Upper lobe of left lung (tissue), 6 donors: Measurements from ENCODE around the gene SDCCAG8. TPM values are rescaled to one million over a fixed set of nuclear protein-coding genes. Genes with fewer than 3 reads are reported as not detected.

Source experiments
- ATAC-seq, 2 donors: fragments of 200-7000 bp; cut with Tn5 transposase; one replicate each; pipeline ENCODE4 v1.9.1; 2022; ENCODE audit warnings: mild to moderate bottlenecking in 2 of 2, moderate library complexity in 2 of 2; ENCODE audit not compliant: low FRiP score in 2 of 2
- DNase-seq, 2 donors: peaks; one replicate each; pipeline ENCODE4 v3.0.0-alpha.2; 2019 to 2020
- H3K27ac ChIP-seq, 4 donors: fragments of 200-600 bp; sonication (generic); one replicate each; pipeline ENCODE4 v1.5.1; 2016 to 2019
- H3K27me3 ChIP-seq, 4 donors: fragments of 200-600 bp; sonication (generic); one replicate each; pipeline ENCODE4 v1.5.1; 2017 to 2019
- H3K36me3 ChIP-seq, 4 donors: fragments of 200-600 bp; sonication (generic); one replicate each; pipeline ENCODE4 v1.5.1; 2016 to 2019
- H3K4me1 ChIP-seq, 4 donors: fragments of 200-600 bp; sonication (generic); one replicate each; pipeline ENCODE4 v1.5.1; 2018 to 2019
- H3K4me3 ChIP-seq, 4 donors: fragments of 200-600 bp; sonication (generic); one replicate each; pipeline ENCODE4 v1.5.1; 2017 to 2019; ENCODE audit warnings: mild to moderate bottlenecking in 2 of 4, moderate library complexity in 1 of 4
- H3K9me3 ChIP-seq, 4 donors: fragments of 200-600 bp; sonication (generic); one replicate each; pipeline ENCODE4 v1.5.1; 2018 to 2019
- EP300 ChIP-seq, 4 donors: sonication (generic); formaldehyde crosslinking; IDR thresholded peaks; one replicate each; pipeline ENCODE4 v1.5.1; 2017; ENCODE audit warnings: antibody characterized with exemption in 4 of 4, control low read depth in 2 of 4
- POLR2A ChIP-seq, 4 donors: fragments of 450-650 bp; IDR thresholded peaks; one replicate each; pipeline ENCODE4 v1.5.1; 2016 to 2017; ENCODE audit warnings: antibody characterized with exemption in 4 of 4, mild to moderate bottlenecking in 2 of 4
- POLR2AphosphoS5 ChIP-seq, 2 donors: sonication (generic); formaldehyde crosslinking; IDR thresholded peaks; one replicate each; pipeline ENCODE4 v1.5.1; 2017; ENCODE audit warnings: antibody characterized with exemption in 2 of 2
- WGBS, 2 donors: methylation state at CpG; one replicate each; pipeline ENCODE4 v1.1.5; 2017 to 2018; 5-methylcytosine and 5-hydroxymethylcytosine counted together
- total RNA-seq, 6 donors: library from RNA; depleted of rRNA in 4 of 6; stranded (reverse); fragments of >200 nt in 4 of 6; gene quantifications; one replicate each; pipeline versions ENCODE4 v1.1.0 to v1.2.1, GENCODE V29; 2016 to 2021
- TF ChIP-seq, protein P1 (sequence below), 6 experiments: fragments of 450-650 bp in 4 of 6; fragments of 200-600 bp in 2 of 6; sonication (generic) in 2 of 6; IDR thresholded peaks; one replicate each; pipeline ENCODE4 v1.5.1; 2016 to 2019; ENCODE audit warnings: antibody characterized with exemption in 6 of 6
- donor health status: DM: no; HTN: no; CAD: no; lungs with moderate emphysema.
- donor health status: DM: no; HTN: yes; CAD: no; lungs with severe emphysema.

The SDCCAG8 gene
- total RNA-seq, 6 donors from 2014 or later: 52.5 to 295 (median 95.2) TPM

DNA sequence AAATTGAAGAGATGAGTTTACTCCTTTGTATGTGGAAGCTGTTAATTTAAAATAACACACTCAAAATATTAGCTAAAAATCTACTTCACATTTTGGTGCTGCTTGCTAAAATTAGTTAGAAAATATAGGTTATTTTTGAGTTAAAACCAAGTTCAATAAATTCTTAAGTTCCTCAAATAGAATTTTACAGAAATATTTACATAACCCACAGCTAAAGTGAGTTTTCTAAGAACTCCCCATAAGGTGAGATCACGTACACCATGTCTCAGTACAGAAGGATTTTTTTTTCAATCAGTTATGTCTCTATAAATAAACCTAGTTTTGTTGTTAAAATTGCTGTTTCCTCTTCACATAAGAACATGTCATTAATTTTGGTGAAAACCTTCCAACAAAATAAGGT lies 108.0 kb downstream of the SDCCAG8 start:
- Histone ChIP-seq H3K36me3 (peaks cover 0 to 19% (median 6%) of the 10 kb centered on the region in 4 donors), H3K9me3 (no peaks in the 10 kb centered on the region), H3K27ac (no peak overlapping the region), H3K4me3 (no peak overlapping the region), H3K27me3 (no peaks in the 10 kb centered on the region), H3K4me1 (no peaks in the 10 kb centered on the region)
- ATAC-seq: no peak
- DNase-seq: no peak
- 93 to 97% methylated on average over 1 of the region's 1 CpG for WGBS, 2 donors
- no peak for TF ChIP-seq POLR2AphosphoS5 (IDR thresholded peaks at IDR 0.05)
- TF ChIP-seq EP300 (IDR thresholded peaks at IDR 0.05): no peak
- TF ChIP-seq POLR2A (IDR thresholded peaks at IDR 0.05): no peak

- Histone ChIP-seq H3K27me3 (no peaks in the 10 kb centered on the region), H3K9me3 (no peaks in the 10 kb centered on the region), H3K4me1 (no peaks in the 10 kb centered on the region), H3K4me3 (no peak overlapping the region), H3K27ac (no peak overlapping the region), H3K36me3 (peaks cover 0 to 19% (median 6%) of the 10 kb centered on the region in 4 donors)
- 88 to 98% methylated on average over 2 of the region's 2 CpGs for WGBS, 2 donors
- TF ChIP-seq POLR2A (IDR thresholded peaks at IDR 0.05): no peak
- no peak for TF ChIP-seq EP300 (IDR thresholded peaks at IDR 0.05)
- TF ChIP-seq, protein P1, sequence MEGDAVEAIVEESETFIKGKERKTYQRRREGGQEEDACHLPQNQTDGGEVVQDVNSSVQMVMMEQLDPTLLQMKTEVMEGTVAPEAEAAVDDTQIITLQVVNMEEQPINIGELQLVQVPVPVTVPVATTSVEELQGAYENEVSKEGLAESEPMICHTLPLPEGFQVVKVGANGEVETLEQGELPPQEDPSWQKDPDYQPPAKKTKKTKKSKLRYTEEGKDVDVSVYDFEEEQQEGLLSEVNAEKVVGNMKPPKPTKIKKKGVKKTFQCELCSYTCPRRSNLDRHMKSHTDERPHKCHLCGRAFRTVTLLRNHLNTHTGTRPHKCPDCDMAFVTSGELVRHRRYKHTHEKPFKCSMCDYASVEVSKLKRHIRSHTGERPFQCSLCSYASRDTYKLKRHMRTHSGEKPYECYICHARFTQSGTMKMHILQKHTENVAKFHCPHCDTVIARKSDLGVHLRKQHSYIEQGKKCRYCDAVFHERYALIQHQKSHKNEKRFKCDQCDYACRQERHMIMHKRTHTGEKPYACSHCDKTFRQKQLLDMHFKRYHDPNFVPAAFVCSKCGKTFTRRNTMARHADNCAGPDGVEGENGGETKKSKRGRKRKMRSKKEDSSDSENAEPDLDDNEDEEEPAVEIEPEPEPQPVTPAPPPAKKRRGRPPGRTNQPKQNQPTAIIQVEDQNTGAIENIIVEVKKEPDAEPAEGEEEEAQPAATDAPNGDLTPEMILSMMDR (IDR thresholded peaks at IDR 0.05): no peak
- TF ChIP-seq POLR2AphosphoS5 (IDR thresholded peaks at IDR 0.05): no peak
- ATAC-seq (no peak), DNase-seq (no peak)
Observed at GRCh38 chr1:243364330-243364729, 108.5 kb downstream of the SDCCAG8 start.

GRCh38 chr1:243364866-243365265 lies 109.0 kb downstream of the SDCCAG8 start:
- ATAC-seq: no peak
- DNase-seq: no peak
- no peaks in the 10 kb centered on the region for H3K9me3 ChIP-seq
- no peaks in the 10 kb centered on the region for H3K4me1 ChIP-seq
- no peak overlapping the region for H3K27ac ChIP-seq
- peaks cover 0 to 19% (median 6%) of the 10 kb centered on the region in 4 donors for H3K36me3 ChIP-seq
- no peak for TF ChIP-seq POLR2AphosphoS5 (IDR thresholded peaks at IDR 0.05)
- TF ChIP-seq, protein P1 (IDR thresholded peaks at IDR 0.05): no peak
- no peak for TF ChIP-seq POLR2A (IDR thresholded peaks at IDR 0.05)
- no peak for TF ChIP-seq EP300 (IDR thresholded peaks at IDR 0.05)
- H3K4me3 ChIP-seq: no peak overlapping the region
- no peaks in the 10 kb centered on the region for H3K27me3 ChIP-seq
- WGBS, 2 donors: 72 to 77% methylated on average over 8 of the region's 8 CpGs

GRCh38 chr1:243367314-243367713 lies 111.5 kb downstream of the SDCCAG8 start:
- no peaks in the 10 kb centered on the region for H3K4me1 ChIP-seq
- H3K9me3 ChIP-seq: no peaks in the 10 kb centered on the region
- ATAC-seq (no peak), DNase-seq (no peak)
- H3K4me3 ChIP-seq: no peak overlapping the region
- TF ChIP-seq EP300 (IDR thresholded peaks at IDR 0.05): no peak
- TF ChIP-seq, protein P1 (IDR thresholded peaks at IDR 0.05): no peak
- TF ChIP-seq POLR2A (IDR thresholded peaks at IDR 0.05): no peak
- TF ChIP-seq POLR2AphosphoS5 (IDR thresholded peaks at IDR 0.05): no peak
- H3K27ac ChIP-seq: no peak overlapping the region
- H3K27me3 ChIP-seq: no peaks in the 10 kb centered on the region
- H3K36me3 ChIP-seq: peaks cover 0 to 4% (median 0%) of the 10 kb centered on the region in 4 donors

DNA sequence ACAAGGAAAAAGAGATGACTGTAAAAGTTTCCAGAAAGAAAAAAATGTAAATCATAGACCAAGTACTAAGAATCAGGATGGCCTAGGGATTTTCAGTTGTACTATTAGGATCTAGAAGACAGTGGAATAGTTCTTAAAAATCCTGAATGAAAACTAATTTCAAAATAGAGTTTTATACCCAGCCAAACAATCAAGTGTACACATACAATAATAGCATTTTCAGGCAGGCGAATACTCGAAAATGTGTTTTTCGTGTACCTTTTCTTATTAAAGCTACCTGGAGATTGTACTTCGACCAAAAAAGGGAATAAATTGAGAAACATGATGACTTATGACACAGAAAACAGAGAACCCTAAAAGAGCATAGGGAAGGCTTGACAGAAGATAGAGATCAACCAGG lies 118.6 kb downstream of the SDCCAG8 start:
- no peak overlapping the region for H3K4me3 ChIP-seq
- H3K36me3 ChIP-seq: peaks cover 0 to 10% (median 7%) of the 10 kb centered on the region in 4 donors
- DNase-seq (no peak), ATAC-seq (no peak)
- no peak overlapping the region for H3K27ac ChIP-seq
- no peak for TF ChIP-seq EP300 (IDR thresholded peaks at IDR 0.05)
- H3K27me3 ChIP-seq: no peaks in the 10 kb centered on the region
- 94 to 96% methylated on average over 4 of the region's 4 CpGs for WGBS, 2 donors
- H3K9me3 ChIP-seq: no peaks in the 10 kb centered on the region
- no peaks in the 10 kb centered on the region for H3K4me1 ChIP-seq

DNA sequence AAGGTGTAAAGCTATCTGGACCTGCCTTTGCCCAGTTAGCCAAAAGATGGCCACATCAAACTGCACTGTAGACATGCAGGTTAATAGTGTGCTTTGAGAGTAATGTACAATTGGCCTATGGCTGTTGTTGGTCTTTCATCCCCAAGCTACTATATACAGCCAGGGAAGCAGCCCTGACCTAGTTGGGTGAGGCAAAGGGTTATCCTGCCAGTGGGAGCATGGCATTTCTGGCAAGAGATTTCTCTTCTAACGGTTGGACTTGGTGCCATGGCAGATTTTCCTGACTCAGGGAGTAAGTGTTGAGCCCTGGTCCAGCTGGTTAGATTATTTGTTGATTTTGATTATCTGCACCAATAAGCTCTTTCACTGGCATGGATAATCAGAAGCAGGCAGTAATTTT lies 119.8 kb downstream of the SDCCAG8 start:
- ATAC-seq: no peak
- no peak overlapping the region for H3K4me3 ChIP-seq
- no peak for DNase-seq
- H3K27ac ChIP-seq: no peak overlapping the region
- H3K36me3 ChIP-seq: peaks cover 0 to 14% (median 8%) of the 10 kb centered on the region in 4 donors
- 85 to 92% methylated on average over 1 of the region's 1 CpG for WGBS, 2 donors
- H3K27me3 ChIP-seq: no peaks in the 10 kb centered on the region
- H3K4me1 ChIP-seq: no peaks in the 10 kb centered on the region
- no peaks in the 10 kb centered on the region for H3K9me3 ChIP-seq
- TF ChIP-seq POLR2A (IDR thresholded peaks at IDR 0.05): no peak
